Lower leg skin (tissue), 4 donors: ENCODE results near the gene ATP6V1G3. TPM values are rescaled to one million over a fixed set of nuclear protein-coding genes. Genes with fewer than 3 reads are reported as not detected.
"Not testable (repeated sequence)": the region's sequence is repeated elsewhere in the genome, so short reads cannot be mapped to it uniquely, and the experiment has no call there.

Experiments
- DNase-seq, 2 donors: peaks; one replicate each; pipeline ENCODE4 v3.0.0-alpha.2; 2019; ENCODE audit warnings: low spot score in 2 of 2
- H3K4me3 ChIP-seq: fragments of 200-600 bp; sonication (generic); 2 replicates; pipeline ENCODE4 v1.5.1; 2017; ENCODE audit warnings: mild to moderate bottlenecking, low read depth; ENCODE audit not compliant: poor library complexity, severe bottlenecking
- CTCF ChIP-seq, 3 donors: fragments of 450-650 bp; IDR thresholded peaks; one replicate each; pipeline ENCODE4 v1.5.1; 2016; ENCODE audit warnings: antibody characterized with exemption in 3 of 3, mild to moderate bottlenecking in 3 of 3, moderate library complexity in 2 of 3
- POLR2A ChIP-seq, 2 donors: fragments of 450-650 bp; IDR thresholded peaks; one replicate each; pipeline ENCODE4 v1.6.1; 2016 to 2017; ENCODE audit warnings: antibody characterized with exemption in 2 of 2, mild to moderate bottlenecking in 1 of 2, moderate library complexity in 1 of 2
- WGBS, 2 donors: methylation state at CpG; one replicate each; pipeline ENCODE4 v1.1.5; 2018; 5-methylcytosine and 5-hydroxymethylcytosine counted together
- intact Hi-C: fragments of 100-400 bp; cut with DNase I; formaldehyde crosslinking; loops from one replicate; pipeline ENCODE4 v1.15.0; 2023; ENCODE audit warnings: low total_unique reads
- total RNA-seq, 4 donors: library from RNA; depleted of rRNA; stranded (reverse); fragments of >200 nt; gene quantifications; one replicate each; pipeline ENCODE4 v1.1.0, GENCODE V29; 2016

ATP6V1G3 gene
- not detected for total RNA-seq

GRCh38 chr1:198540580-198540979 is at the start of gene ATP6V1G3:
ATP6V1G3 (minus strand) TSS chr1:198540680; CDS start chr1:198540650, 30 bp downstream.
- WGBS, 2 donors, result 59 to 65% methylated on average over 1 of the region's 1 CpG
- intact Hi-C loops, result no loop called here
- TF ChIP-seq POLR2A (IDR thresholded peaks at IDR 0.05), result no peak
- TF ChIP-seq CTCF (IDR thresholded peaks at IDR 0.05), result no peak
- no peak for DNase-seq
- H3K4me3 ChIP-seq, result no peak within 1 kb of the TSS

GRCh38 chr1:198588845-198589244 is 48.4 kb upstream of the ATP6V1G3 start:
- DNase-seq, result no peak
- TF ChIP-seq POLR2A (IDR thresholded peaks at IDR 0.05) (no peak), CTCF (IDR thresholded peaks at IDR 0.05) (no peak)
- no peak overlapping the region for H3K4me3 ChIP-seq
- intact Hi-C loops, result no loop called here

GRCh38 chr1:198584163-198584562 is 43.7 kb upstream of the ATP6V1G3 start:
- WGBS, 2 donors, result 91 to 97% methylated on average over 19 to 26 of the region's 26 CpGs
- no peak for DNase-seq
- TF ChIP-seq CTCF (IDR thresholded peaks at IDR 0.05) (no peak), POLR2A (IDR thresholded peaks at IDR 0.05) (no peak)
- H3K4me3 ChIP-seq, result no peak overlapping the region
- intact Hi-C loops, result no loop called here

- intact Hi-C loops, DNase-seq, H3K4me3 ChIP-seq: not testable (repeated sequence)
- WGBS, 2 donors, result 91% methylated on average over 5 of the region's 5 CpGs
Measured at GRCh38 chr1:198583209-198583802, 42.8 kb upstream of the ATP6V1G3 start.

GRCh38 chr1:198577444-198577843 is 37.0 kb upstream of the ATP6V1G3 start:
- intact Hi-C loops, result no loop called here
- no peak overlapping the region for H3K4me3 ChIP-seq
- WGBS, 2 donors, result 75 to 82% methylated on average over 1 of the region's 1 CpG
- no peak for TF ChIP-seq POLR2A (IDR thresholded peaks at IDR 0.05)
- TF ChIP-seq CTCF (IDR thresholded peaks at IDR 0.05), result no peak
- DNase-seq, result no peak

- intact Hi-C loops, result no loop called here
- WGBS, 2 donors, result 83 to 90% methylated on average over 2 of the region's 2 CpGs
- no peak overlapping the region for H3K4me3 ChIP-seq
- no peak for TF ChIP-seq POLR2A (IDR thresholded peaks at IDR 0.05)
- TF ChIP-seq CTCF (IDR thresholded peaks at IDR 0.05), result no peak
- DNase-seq, result no peak
Measured at GRCh38 chr1:198575798-198576641, 35.5 kb upstream of the ATP6V1G3 start.
